SK-N-SH (cell line): ENCODE measurements around the gene IPCEF1. TPM values are rescaled to one million over a fixed set of nuclear protein-coding genes. Genes with fewer than 3 reads are reported as not detected.

Source experiments
- CTCF ChIA-PET: fragments of 300-600, 350-600 bp; formaldehyde crosslinking; extraction: SDS; loops from one replicate; lab custom pipeline; 2021; lab: Yijun Ruan, JAX
- POLR2A ChIA-PET: fragments of 350-600 bp; sonication (Branson Sonifier 250); formaldehyde crosslinking; extraction: SDS; loops from one replicate; lab custom pipeline; 2020; ENCODE audit warnings: antibody characterized with exemption, inconsistent platforms; lab: Yijun Ruan, JAX
- DNase-seq: peaks from one replicate; pipeline ENCODE4 v3.0.0; 2012
- H2AFZ ChIP-seq: fragments of 200-600 bp; sonication (generic); 2 replicates; pipeline ENCODE4 v1.8.1; 2016; ENCODE audit warnings: antibody characterized with exemption, mild to moderate bottlenecking, low read depth
- H3F3A ChIP-seq: fragments of 200-600 bp; sonication (generic); replicated peaks from 2 replicates; pipeline ENCODE3; 2016; ENCODE audit warnings: antibody characterized with exemption, mild to moderate bottlenecking; ENCODE audit not compliant: insufficient read depth
- H3K27ac ChIP-seq, 2 experiments: fragments of 200-500 bp in 1 of 2; fragments of 200-600 bp in 1 of 2; sonication (Bioruptor generic) in 1 of 2; sonication (generic), shearing (Covaris generic) in 1 of 2; 2 replicates each; pipeline versions ENCODE4 v1.5.1 to v1.6.1; 2014 to 2016; ENCODE audit warnings: low read depth in 2 of 2, inconsistent platforms in 1 of 2, low read length in 1 of 2, mild to moderate bottlenecking in 1 of 2, mixed read lengths in 1 of 2
- H3K27me3 ChIP-seq: fragments of 200-600 bp; sonication (generic), shearing (Covaris generic); 2 replicates; pipeline ENCODE4 v1.6.1; 2016; ENCODE audit warnings: mixed run types; ENCODE audit not compliant: insufficient read depth
- H3K36me3 ChIP-seq, 2 experiments: fragments of 200-500 bp in 1 of 2; fragments of 200-600 bp in 1 of 2; sonication (Bioruptor generic) in 1 of 2; sonication (generic) in 1 of 2; replicated peaks in 1 of 2; 2 replicates each; pipeline versions ENCODE3 to v1.5.1; 2014 to 2016; ENCODE audit warnings: low read length in 1 of 2, mild to moderate bottlenecking in 1 of 2; ENCODE audit not compliant: insufficient read depth in 2 of 2, control insufficient read depth in 1 of 2
- H3K4me1 ChIP-seq, 2 experiments: fragments of 200-500 bp in 1 of 2; fragments of 200-600 bp in 1 of 2; sonication (Bioruptor generic) in 1 of 2; sonication (generic), shearing (Covaris generic) in 1 of 2; 2 replicates each; pipeline versions ENCODE4 v1.5.1 to v1.6.1; 2014 to 2016; ENCODE audit warnings: low read depth in 1 of 2, low read length in 1 of 2, mixed run types in 1 of 2; ENCODE audit not compliant: insufficient read depth in 2 of 2, control insufficient read depth in 1 of 2
- H3K4me2 ChIP-seq: fragments of 200-600 bp; sonication (generic), shearing (Covaris generic); 2 replicates; pipeline ENCODE4 v1.6.1; 2017; ENCODE audit warnings: mixed run types
- H3K4me3 ChIP-seq, 2 experiments: fragments of 200-500 bp in 1 of 2; fragments of 200-600 bp in 1 of 2; sonication (Bioruptor generic) in 1 of 2; sonication (generic), shearing (Covaris generic) in 1 of 2; 2 replicates each; pipeline versions ENCODE4 v1.5.1 to v1.8.1; 2014 to 2016; ENCODE audit warnings: low read depth in 2 of 2, inconsistent platforms in 1 of 2, low read length in 1 of 2, mild to moderate bottlenecking in 1 of 2, mixed read lengths in 1 of 2, moderate library complexity in 1 of 2
- H3K79me2 ChIP-seq: fragments of 200-600 bp; sonication (generic); 2 replicates; pipeline ENCODE4 v1.8.1; 2017; ENCODE audit warnings: mild to moderate bottlenecking; ENCODE audit not compliant: insufficient read depth
- H3K9ac ChIP-seq: fragments of 200-600 bp; sonication (generic); 2 replicates; pipeline ENCODE4 v1.6.1; 2017; ENCODE audit warnings: mixed run types
- H3K9me2 ChIP-seq: fragments of 200-600 bp; sonication (generic); 2 replicates; pipeline ENCODE4 v1.6.1; 2017; ENCODE audit warnings: mixed run types
- H3K9me3 ChIP-seq: fragments of 200-600 bp; sonication (generic); 2 replicates; pipeline ENCODE4 v1.6.1; 2017; ENCODE audit warnings: mixed run types, mild to moderate bottlenecking, moderate library complexity
- H4K20me1 ChIP-seq: fragments of 200-600 bp; sonication (generic); 2 replicates; pipeline ENCODE4 v1.6.1; 2017; ENCODE audit warnings: mild to moderate bottlenecking, mixed run types; ENCODE audit not compliant: insufficient read depth
- EZH2phosphoT487 ChIP-seq: fragments of 200-600 bp; sonication (generic); IDR thresholded peaks from 2 replicates; pipeline ENCODE4 v1.6.1; 2017; ENCODE audit warnings: low read depth, mixed run types, mild to moderate bottlenecking, antibody characterized with exemption, moderate library complexity, borderline replicate concordance
- FOSL2 ChIP-seq: IDR thresholded peaks from 2 replicates; pipeline ENCODE4 v1.4.0; 2012; ENCODE audit warnings: low read depth, mild to moderate bottlenecking, moderate library complexity, borderline replicate concordance
- GATA2 ChIP-seq: sonication (generic); formaldehyde crosslinking; IDR thresholded peaks from 2 replicates; pipeline ENCODE4 v1.5.0; 2020; ENCODE audit warnings: mild to moderate bottlenecking, missing genetic modification reagents
- JUND ChIP-seq: IDR thresholded peaks from 2 replicates; pipeline ENCODE4 v1.4.0; 2012
- MXI1 ChIP-seq: IDR thresholded peaks from 2 replicates; pipeline ENCODE4 v1.6.1; 2012; ENCODE audit warnings: mild to moderate bottlenecking, low read depth, low read length, improper control_type of control experiment
- RCOR1 ChIP-seq: fragments of 150-350 bp; IDR thresholded peaks from 2 replicates; pipeline ENCODE4 v1.6.1; 2017; ENCODE audit warnings: antibody characterized with exemption, low read length
- RXRA ChIP-seq: IDR thresholded peaks from 2 replicates; pipeline ENCODE4 v1.4.0; 2012; ENCODE audit warnings: low read depth, mild to moderate bottlenecking, borderline replicate concordance
- SIN3A ChIP-seq: IDR thresholded peaks from 2 replicates; pipeline ENCODE4 v1.6.1; 2012; ENCODE audit warnings: low read depth, mild to moderate bottlenecking, low read length, moderate library complexity, borderline replicate concordance
- SMC3 ChIP-seq: IDR thresholded peaks from 2 replicates; pipeline ENCODE4 v1.6.1; 2012; ENCODE audit warnings: low read depth, low read length, improper control_type of control experiment
- TAF1 ChIP-seq: IDR thresholded peaks from 2 replicates; pipeline ENCODE4 v1.6.1; 2012; ENCODE audit warnings: low read depth, mild to moderate bottlenecking, low read length, moderate library complexity, borderline replicate concordance
- YY1 ChIP-seq: IDR thresholded peaks from 2 replicates; pipeline ENCODE4 v1.4.0; 2012; ENCODE audit warnings: low read depth, mild to moderate bottlenecking
- ZBTB33 ChIP-seq: IDR thresholded peaks from 2 replicates; pipeline ENCODE4 v1.4.0; 2012; ENCODE audit warnings: low read depth, borderline replicate concordance
- WGBS: methylation state at CpG from one replicate; pipeline ENCODE4 v1.1.6; 2017; ENCODE audit warnings: low lambda C conversion rate; 5-methylcytosine and 5-hydroxymethylcytosine counted together
- polyA plus RNA-seq, 3 experiments: library from polyadenylated mRNA; depleted of rRNA; stranded (reverse); fragments of >200 nt; gene quantifications; 2 replicates each; pipeline ENCODE4 v1.2.3, GENCODE V29; 2012
- TF ChIP-seq, protein P1 (sequence below): IDR thresholded peaks from 2 replicates; pipeline ENCODE4 v1.6.1; 2012; ENCODE audit warnings: mild to moderate bottlenecking, low read depth, low read length, moderate library complexity
- TF ChIP-seq, protein P2 (sequence below): fragments of 200-600 bp; sonication (generic); IDR thresholded peaks from 2 replicates; pipeline ENCODE4 v1.6.1; 2017; ENCODE audit warnings: antibody characterized with exemption, mild to moderate bottlenecking, moderate library complexity
- TF ChIP-seq, protein P3 (sequence below): IDR thresholded peaks from 2 replicates; pipeline ENCODE4 v1.4.0; 2012; ENCODE audit warnings: low read depth
- TF ChIP-seq, protein P4 (sequence below): fragments of 150-350 bp; IDR thresholded peaks from 2 replicates; pipeline ENCODE4 v1.6.1; 2017; ENCODE audit warnings: antibody characterized with exemption, low read length, low read depth, borderline replicate concordance

Gene IPCEF1
- polyA plus RNA-seq, 1 of the 3 experiments (the other 2 are of a cell fraction), result not detected

- H3K27me3 ChIP-seq, result no peaks in the 10 kb centered on the region
- H3K9ac ChIP-seq, result no peak overlapping the region
- H3K4me2 ChIP-seq, result no peak overlapping the region
- no peaks in the 10 kb centered on the region for H3F3A ChIP-seq
- no peak overlapping the region for H3K4me3 ChIP-seq
- no peaks in the 10 kb centered on the region for H4K20me1 ChIP-seq
- TF ChIP-seq SIN3A (no peak), SMC3 (no peak), YY1 (no peak), ZBTB33 (no peak), RXRA (no peak), EZH2phosphoT487 (no peak)
- TF ChIP-seq, protein P1, sequence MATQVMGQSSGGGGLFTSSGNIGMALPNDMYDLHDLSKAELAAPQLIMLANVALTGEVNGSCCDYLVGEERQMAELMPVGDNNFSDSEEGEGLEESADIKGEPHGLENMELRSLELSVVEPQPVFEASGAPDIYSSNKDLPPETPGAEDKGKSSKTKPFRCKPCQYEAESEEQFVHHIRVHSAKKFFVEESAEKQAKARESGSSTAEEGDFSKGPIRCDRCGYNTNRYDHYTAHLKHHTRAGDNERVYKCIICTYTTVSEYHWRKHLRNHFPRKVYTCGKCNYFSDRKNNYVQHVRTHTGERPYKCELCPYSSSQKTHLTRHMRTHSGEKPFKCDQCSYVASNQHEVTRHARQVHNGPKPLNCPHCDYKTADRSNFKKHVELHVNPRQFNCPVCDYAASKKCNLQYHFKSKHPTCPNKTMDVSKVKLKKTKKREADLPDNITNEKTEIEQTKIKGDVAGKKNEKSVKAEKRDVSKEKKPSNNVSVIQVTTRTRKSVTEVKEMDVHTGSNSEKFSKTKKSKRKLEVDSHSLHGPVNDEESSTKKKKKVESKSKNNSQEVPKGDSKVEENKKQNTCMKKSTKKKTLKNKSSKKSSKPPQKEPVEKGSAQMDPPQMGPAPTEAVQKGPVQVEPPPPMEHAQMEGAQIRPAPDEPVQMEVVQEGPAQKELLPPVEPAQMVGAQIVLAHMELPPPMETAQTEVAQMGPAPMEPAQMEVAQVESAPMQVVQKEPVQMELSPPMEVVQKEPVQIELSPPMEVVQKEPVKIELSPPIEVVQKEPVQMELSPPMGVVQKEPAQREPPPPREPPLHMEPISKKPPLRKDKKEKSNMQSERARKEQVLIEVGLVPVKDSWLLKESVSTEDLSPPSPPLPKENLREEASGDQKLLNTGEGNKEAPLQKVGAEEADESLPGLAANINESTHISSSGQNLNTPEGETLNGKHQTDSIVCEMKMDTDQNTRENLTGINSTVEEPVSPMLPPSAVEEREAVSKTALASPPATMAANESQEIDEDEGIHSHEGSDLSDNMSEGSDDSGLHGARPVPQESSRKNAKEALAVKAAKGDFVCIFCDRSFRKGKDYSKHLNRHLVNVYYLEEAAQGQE, result no peak
- TF ChIP-seq, all 33 proteins: peak for 0
- ChIA-PET POLR2A (no interaction called here), CTCF (interaction anchor here (0.7 to 1.3 kb wide), 3 partner anchors 10 to 1201 kb away, joined by 3 to 8 read pairs (median 3); no protein-coding TSS in a partner anchor)
- no peaks in the 10 kb centered on the region for H3K9me3 ChIP-seq
- H3K79me2 ChIP-seq, result no peaks in the 10 kb centered on the region
- H3K9me2 ChIP-seq, result no peaks in the 10 kb centered on the region
- WGBS, result 35% methylated on average over 2 of the region's 2 CpGs
- H3K4me1 ChIP-seq, result no peaks in the 10 kb centered on the region
- DNase-seq, result no peak
- no peak overlapping the region for H2AFZ ChIP-seq
- no peak overlapping the region for H3K27ac ChIP-seq
- H3K36me3 ChIP-seq, result no peaks in the 10 kb centered on the region
Measured at GRCh38 chr6:154140743-154141142, 215.9 kb downstream of the IPCEF1 start.

GRCh38 chr6:154139892-154140291 is 216.7 kb downstream of the IPCEF1 start:
- H3K9me2 ChIP-seq, result no peaks in the 10 kb centered on the region
- POLR2A ChIA-PET, result no interaction called here
- H3F3A ChIP-seq, result no peaks in the 10 kb centered on the region
- H3K79me2 ChIP-seq, result no peaks in the 10 kb centered on the region
- CTCF ChIA-PET, result interaction anchor here (0.6 to 1.3 kb wide), 3 partner anchors 14 to 235 kb away, joined by 3 to 8 read pairs (median 3); no protein-coding TSS in a partner anchor
- H3K4me3 ChIP-seq, result no peak overlapping the region
- H3K4me2 ChIP-seq, result no peak overlapping the region
- WGBS, result 86% methylated on average over 6 of the region's 6 CpGs
- no peaks in the 10 kb centered on the region for H3K4me1 ChIP-seq
- H3K27me3 ChIP-seq, result no peaks in the 10 kb centered on the region
- no peaks in the 10 kb centered on the region for H3K36me3 ChIP-seq
- H3K27ac ChIP-seq, result no peak overlapping the region
- DNase-seq, result no peak
- no peaks in the 10 kb centered on the region for H4K20me1 ChIP-seq
- H3K9me3 ChIP-seq, result no peaks in the 10 kb centered on the region
- H2AFZ ChIP-seq, result no peak overlapping the region
- H3K9ac ChIP-seq, result no peak overlapping the region
- TF ChIP-seq, protein P2, sequence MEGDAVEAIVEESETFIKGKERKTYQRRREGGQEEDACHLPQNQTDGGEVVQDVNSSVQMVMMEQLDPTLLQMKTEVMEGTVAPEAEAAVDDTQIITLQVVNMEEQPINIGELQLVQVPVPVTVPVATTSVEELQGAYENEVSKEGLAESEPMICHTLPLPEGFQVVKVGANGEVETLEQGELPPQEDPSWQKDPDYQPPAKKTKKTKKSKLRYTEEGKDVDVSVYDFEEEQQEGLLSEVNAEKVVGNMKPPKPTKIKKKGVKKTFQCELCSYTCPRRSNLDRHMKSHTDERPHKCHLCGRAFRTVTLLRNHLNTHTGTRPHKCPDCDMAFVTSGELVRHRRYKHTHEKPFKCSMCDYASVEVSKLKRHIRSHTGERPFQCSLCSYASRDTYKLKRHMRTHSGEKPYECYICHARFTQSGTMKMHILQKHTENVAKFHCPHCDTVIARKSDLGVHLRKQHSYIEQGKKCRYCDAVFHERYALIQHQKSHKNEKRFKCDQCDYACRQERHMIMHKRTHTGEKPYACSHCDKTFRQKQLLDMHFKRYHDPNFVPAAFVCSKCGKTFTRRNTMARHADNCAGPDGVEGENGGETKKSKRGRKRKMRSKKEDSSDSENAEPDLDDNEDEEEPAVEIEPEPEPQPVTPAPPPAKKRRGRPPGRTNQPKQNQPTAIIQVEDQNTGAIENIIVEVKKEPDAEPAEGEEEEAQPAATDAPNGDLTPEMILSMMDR, result no peak
- TF ChIP-seq, protein P3, sequence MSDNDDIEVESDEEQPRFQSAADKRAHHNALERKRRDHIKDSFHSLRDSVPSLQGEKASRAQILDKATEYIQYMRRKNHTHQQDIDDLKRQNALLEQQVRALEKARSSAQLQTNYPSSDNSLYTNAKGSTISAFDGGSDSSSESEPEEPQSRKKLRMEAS, result no peak
- TF ChIP-seq, protein P4, sequence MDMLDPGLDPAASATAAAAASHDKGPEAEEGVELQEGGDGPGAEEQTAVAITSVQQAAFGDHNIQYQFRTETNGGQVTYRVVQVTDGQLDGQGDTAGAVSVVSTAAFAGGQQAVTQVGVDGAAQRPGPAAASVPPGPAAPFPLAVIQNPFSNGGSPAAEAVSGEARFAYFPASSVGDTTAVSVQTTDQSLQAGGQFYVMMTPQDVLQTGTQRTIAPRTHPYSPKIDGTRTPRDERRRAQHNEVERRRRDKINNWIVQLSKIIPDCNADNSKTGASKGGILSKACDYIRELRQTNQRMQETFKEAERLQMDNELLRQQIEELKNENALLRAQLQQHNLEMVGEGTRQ, result no peak
- TF ChIP-seq GATA2 (CRISPR knock-in tag), result no peak
- TF ChIP-seq ZBTB33, result no peak
- no peak for TF ChIP-seq RXRA
- no peak for TF ChIP-seq TAF1
- no peak for TF ChIP-seq RCOR1
- no peak for TF ChIP-seq JUND
- TF ChIP-seq FOSL2, result no peak
- TF ChIP-seq MXI1, result no peak
